Caco-2 (cell line): ENCODE results near the gene ZDHHC13. TPM values are rescaled to one million over a fixed set of nuclear protein-coding genes. Genes with fewer than 3 reads are reported as not detected.

Source experiments
- BruUV-seq: library from RNA; stranded (reverse); fragments of 400-500 nt; replicated peaks from 2 replicates; lab custom pipeline; 2021; lab: Mats Ljungman, UMichigan
- CTCF ChIA-PET: fragments of 300-600 bp; sonication (Branson Sonifier 250); formaldehyde crosslinking; loops from one replicate; lab custom pipeline; 2022; ENCODE audit warnings: antibody characterized with exemption; lab: Charles Lee
- POLR2A ChIA-PET: fragments of 300-600 bp; sonication (Branson Sonifier 250); formaldehyde crosslinking; loops from one replicate; lab custom pipeline; 2022; ENCODE audit warnings: antibody characterized with exemption; lab: Charles Lee
- DNase-seq, 2 experiments: peaks; one replicate each; pipeline versions ENCODE4 v3.0.0 to v3.0.0-alpha.2; 2020 to 2022
- H3K27me3 ChIP-seq: replicated peaks from 2 replicates; pipeline ENCODE4 v1.6.0; 2011; ENCODE audit warnings: low read length; ENCODE audit not compliant: control insufficient read depth, insufficient read depth
- H3K36me3 ChIP-seq: 2 replicates; pipeline ENCODE4 v1.5.1; 2011; ENCODE audit warnings: low read length; ENCODE audit not compliant: control insufficient read depth, insufficient read depth
- H3K4me1 ChIP-seq: fragments of 250-450 bp; sonication (Bioruptor Pico); 2 replicates; pipeline ENCODE4 v1.5.1; 2020; ENCODE audit warnings: mild to moderate bottlenecking
- H3K4me3 ChIP-seq: 2 replicates; pipeline ENCODE4 v1.5.1; 2011; ENCODE audit warnings: low read depth, mild to moderate bottlenecking, control low read depth, low read length
- H3K9me3 ChIP-seq: fragments of 250-450 bp; sonication (Bioruptor Pico); 2 replicates; pipeline ENCODE4 v1.5.1; 2020; ENCODE audit warnings: mild to moderate bottlenecking, moderate library complexity
- H3K27ac Mint-ChIP-seq: one replicate; pipeline ENCODE4 v1.8.0; 2022; ENCODE audit warnings: mixed read lengths; ENCODE audit not compliant: unreplicated experiment
- H3K27me3 Mint-ChIP-seq: one replicate; pipeline ENCODE4 v1.8.0; 2022; ENCODE audit warnings: mixed read lengths; ENCODE audit not compliant: insufficient read depth, unreplicated experiment
- H3K36me3 Mint-ChIP-seq: one replicate; pipeline ENCODE4 v1.8.0; 2022; ENCODE audit warnings: mild to moderate bottlenecking, mixed read lengths; ENCODE audit not compliant: insufficient read depth, unreplicated experiment
- H3K4me1 Mint-ChIP-seq: one replicate; pipeline ENCODE4 v1.8.0; 2022; ENCODE audit warnings: low read depth, mixed read lengths; ENCODE audit not compliant: unreplicated experiment
- H3K4me3 Mint-ChIP-seq: one replicate; pipeline ENCODE4 v1.8.0; 2022; ENCODE audit warnings: mild to moderate bottlenecking, moderate library complexity, mixed read lengths; ENCODE audit not compliant: unreplicated experiment
- H3K9me3 Mint-ChIP-seq: one replicate; pipeline ENCODE4 v1.8.0; 2022; ENCODE audit warnings: mixed read lengths; ENCODE audit not compliant: unreplicated experiment
- intact Hi-C: fragments of 100-400 bp; cut with micrococcal nuclease; formaldehyde crosslinking; loops from one replicate; pipeline ENCODE4 v1.10.0; 2022; ENCODE audit not compliant: unreplicated experiment
- total RNA-seq: library from RNA; stranded (reverse); gene quantifications from 2 replicates; pipeline ENCODE4 v1.2.3, GENCODE V29; 2022
- TF ChIP-seq, protein P1 (sequence below), 2 experiments: fragments of 200-600 bp in 1 of 2; IDR thresholded peaks; 1 replicate in 1 of 2; 2 replicates in 1 of 2; pipeline versions ENCODE4 v1.5.1 to v1.8.0; 2011 to 2022; ENCODE audit warnings: antibody characterized with exemption in 1 of 2, control low read depth in 1 of 2, inconsistent platforms in 1 of 2, low read depth in 1 of 2, low read length in 1 of 2, mild to moderate bottlenecking in 1 of 2, moderate library complexity in 1 of 2; ENCODE audit not compliant: insufficient read depth in 1 of 2, severe bottlenecking in 1 of 2, unreplicated experiment in 1 of 2

ZDHHC13 gene
- total RNA-seq, 1 experiment from 2014 or later, result 21.8 TPM

DNA sequence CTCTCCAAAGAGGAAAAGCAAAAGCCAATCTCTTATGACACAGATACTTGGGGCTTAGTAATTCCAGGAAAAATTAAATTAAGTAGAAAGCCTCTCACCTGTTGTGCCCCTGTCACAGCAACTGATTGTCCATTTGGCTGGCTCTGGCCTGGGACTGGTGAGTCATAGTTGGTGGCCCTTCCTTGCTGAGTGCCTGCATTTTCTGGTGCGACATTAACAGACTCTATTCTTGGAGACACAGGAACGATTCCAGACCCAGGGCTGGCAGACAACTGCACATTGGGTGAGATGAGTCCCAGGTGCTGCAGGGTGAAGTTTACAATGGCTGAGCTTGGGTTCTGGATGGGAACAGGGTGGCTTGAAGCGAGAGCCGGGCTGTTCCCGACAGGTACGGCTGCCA lies 108.2 kb downstream of the ZDHHC13 start:
- POLR2A ChIA-PET, result no interaction called here
- Histone ChIP-seq H3K9me3 (no peaks in the 10 kb centered on the region), H3K36me3 (peaks cover 8% of the 10 kb centered on the region), H3K4me1 (peaks cover 33% of the 10 kb centered on the region), H3K4me3 (no peak overlapping the region), H3K27me3 (no peaks in the 10 kb centered on the region)
- no peaks in the 10 kb centered on the region for H3K27me3 Mint-ChIP-seq
- peaks cover 9% of the 10 kb centered on the region for H3K9me3 Mint-ChIP-seq
- H3K4me3 Mint-ChIP-seq, result no peak overlapping the region
- DNase-seq, result no peak
- intact Hi-C loops, result no loop called here
- peaks cover 84% of the 10 kb centered on the region for H3K36me3 Mint-ChIP-seq
- TF ChIP-seq, protein P1, sequence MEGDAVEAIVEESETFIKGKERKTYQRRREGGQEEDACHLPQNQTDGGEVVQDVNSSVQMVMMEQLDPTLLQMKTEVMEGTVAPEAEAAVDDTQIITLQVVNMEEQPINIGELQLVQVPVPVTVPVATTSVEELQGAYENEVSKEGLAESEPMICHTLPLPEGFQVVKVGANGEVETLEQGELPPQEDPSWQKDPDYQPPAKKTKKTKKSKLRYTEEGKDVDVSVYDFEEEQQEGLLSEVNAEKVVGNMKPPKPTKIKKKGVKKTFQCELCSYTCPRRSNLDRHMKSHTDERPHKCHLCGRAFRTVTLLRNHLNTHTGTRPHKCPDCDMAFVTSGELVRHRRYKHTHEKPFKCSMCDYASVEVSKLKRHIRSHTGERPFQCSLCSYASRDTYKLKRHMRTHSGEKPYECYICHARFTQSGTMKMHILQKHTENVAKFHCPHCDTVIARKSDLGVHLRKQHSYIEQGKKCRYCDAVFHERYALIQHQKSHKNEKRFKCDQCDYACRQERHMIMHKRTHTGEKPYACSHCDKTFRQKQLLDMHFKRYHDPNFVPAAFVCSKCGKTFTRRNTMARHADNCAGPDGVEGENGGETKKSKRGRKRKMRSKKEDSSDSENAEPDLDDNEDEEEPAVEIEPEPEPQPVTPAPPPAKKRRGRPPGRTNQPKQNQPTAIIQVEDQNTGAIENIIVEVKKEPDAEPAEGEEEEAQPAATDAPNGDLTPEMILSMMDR (IDR thresholded peaks at IDR 0.05; ENCODE audit: insufficient read depth in 1 of 2, low read depth in 1 of 2, low read length in 1 of 2, severe bottlenecking in 1 of 2, unreplicated experiment in 1 of 2), result no peak
- peaks cover 30% of the 10 kb centered on the region for H3K4me1 Mint-ChIP-seq
- CTCF ChIA-PET, result interaction anchor here (0.6 kb wide), 1 partner anchor 153 kb away, joined by 3 read pairs; no protein-coding TSS in a partner anchor
- no peak overlapping the region for H3K27ac Mint-ChIP-seq
- BruUV-seq, result no TSS peak

DNA sequence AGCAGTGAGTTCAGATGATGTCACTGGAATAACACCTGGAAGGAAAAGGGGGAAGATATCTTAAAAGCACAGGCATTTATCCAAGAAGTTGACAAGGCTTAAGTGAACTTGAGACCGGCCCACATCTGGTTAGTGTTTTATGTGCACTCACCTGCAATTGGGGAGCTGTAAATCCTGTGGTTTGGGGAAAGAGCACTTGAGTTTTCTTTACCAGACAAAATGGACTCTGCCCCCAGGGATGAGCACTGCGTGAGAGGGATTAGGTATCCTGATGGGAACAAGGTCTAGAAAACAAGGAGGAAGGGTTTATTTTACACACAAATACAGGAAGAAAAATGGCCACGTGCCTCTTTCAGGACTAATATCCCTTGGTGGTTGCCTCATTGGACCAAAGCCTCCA lies 108.6 kb downstream of the ZDHHC13 start:
- DNase-seq, result no peak
- no TSS peak for BruUV-seq
- intact Hi-C loops, result no loop called here
- peaks cover 28% of the 10 kb centered on the region for H3K4me1 ChIP-seq
- no peaks in the 10 kb centered on the region for H3K27me3 ChIP-seq
- ChIA-PET POLR2A (no interaction called here), CTCF (interaction anchor here (0.6 kb wide), 1 partner anchor 154 kb away, joined by 3 read pairs; no protein-coding TSS in a partner anchor)
- no peak overlapping the region for H3K4me3 Mint-ChIP-seq
- H3K36me3 ChIP-seq, result peaks cover 8% of the 10 kb centered on the region
- H3K9me3 ChIP-seq, result no peaks in the 10 kb centered on the region
- H3K9me3 Mint-ChIP-seq, result peaks cover 9% of the 10 kb centered on the region
- TF ChIP-seq, protein P1 (IDR thresholded peaks at IDR 0.05; ENCODE audit: insufficient read depth in 1 of 2, low read depth in 1 of 2, low read length in 1 of 2, severe bottlenecking in 1 of 2, unreplicated experiment in 1 of 2), result no peak
- peaks cover 29% of the 10 kb centered on the region for H3K4me1 Mint-ChIP-seq
- no peaks in the 10 kb centered on the region for H3K27me3 Mint-ChIP-seq
- H3K36me3 Mint-ChIP-seq, result peaks cover 89% of the 10 kb centered on the region
- H3K4me3 ChIP-seq, result no peak overlapping the region
- no peak overlapping the region for H3K27ac Mint-ChIP-seq

Other genes starting within 250 kb of the ZDHHC13 start
- not detected in 2 replicates for gene MRGPRX1, start 177.8 kb upstream of the ZDHHC13 start, total RNA-seq
- gene MRGPRX2, start 56.5 kb upstream of the ZDHHC13 start, total RNA-seq, result not detected in 2 replicates
- not detected in 2 replicates for gene CSRP3, start 84.8 kb downstream of the ZDHHC13 start, total RNA-seq
- gene E2F8, start 123.8 kb downstream of the ZDHHC13 start, total RNA-seq, result 38.1 and 38.4 TPM in 2 replicates